AG04449 (cell line): ENCODE results near the gene PPM1H.

Experiments
- CTCF ChIA-PET: fragments of 350-600 bp; formaldehyde crosslinking; extraction: SDS; loops from one replicate; lab custom pipeline; 2021; ENCODE audit warnings: antibody characterized with exemption; lab: Yijun Ruan, JAX
- POLR2A ChIA-PET: fragments of 400-600, 350-600 bp; formaldehyde crosslinking; extraction: SDS; loops from one replicate; lab custom pipeline; 2020; ENCODE audit warnings: antibody characterized with exemption, inconsistent platforms; lab: Yijun Ruan, JAX
- DNase-seq: peaks from one replicate; pipeline ENCODE4 v3.0.0-alpha.2; 2010; ENCODE audit warnings: low read depth, low spot score
- H3K4me3 ChIP-seq: 2 replicates; pipeline ENCODE4 v1.5.1; 2011; ENCODE audit warnings: low read depth, mild to moderate bottlenecking, control low read depth, low read length
- CTCF ChIP-seq: IDR thresholded peaks from one replicate; pipeline ENCODE4 v1.5.1; 2011; ENCODE audit warnings: mild to moderate bottlenecking, moderate library complexity, low read length, control low read depth, inconsistent platforms; ENCODE audit not compliant: insufficient read depth; ENCODE audit errors: missing control alignments

The PPM1H gene

GRCh38 chr12:62781136-62781880 is 153.6 kb downstream of the PPM1H start:
- no peak overlapping the region for H3K4me3 ChIP-seq
- no peak for DNase-seq
- POLR2A ChIA-PET = no interaction called here
- TF ChIP-seq CTCF = no peak
- CTCF ChIA-PET = interaction anchor here (1.0 to 6.6 kb wide), 4 partner anchors 8 to 200 kb away, joined by 3 to 39 read pairs (median 4); no protein-coding TSS in a partner anchor

- no peak for TF ChIP-seq CTCF
- H3K4me3 ChIP-seq = no peak overlapping the region
- no peak for DNase-seq
- CTCF ChIA-PET = interaction anchor here (1.0 to 1.9 kb wide), 3 partner anchors 15 to 197 kb away, joined by 3 to 4 read pairs (median 3); no protein-coding TSS in a partner anchor
- POLR2A ChIA-PET = no interaction called here
These were observed 155.5 kb downstream of the PPM1H start for GRCh38 chr12:62779488-62779887.

GRCh38 chr12:62778187-62778586 is 156.8 kb downstream of the PPM1H start:
- no peak for TF ChIP-seq CTCF
- DNase-seq = no peak
- POLR2A ChIA-PET = no interaction called here
- CTCF ChIA-PET = interaction anchor here (1.4 kb wide), 1 partner anchor 13 kb away, joined by 3 read pairs; no protein-coding TSS in a partner anchor
- H3K4me3 ChIP-seq = no peak overlapping the region

- CTCF ChIA-PET = interaction anchor here (2.1 kb wide), 1 partner anchor 17 kb away, joined by 4 read pairs; no protein-coding TSS in a partner anchor
- POLR2A ChIA-PET = no interaction called here
- TF ChIP-seq CTCF = no peak
- no peak overlapping the region for H3K4me3 ChIP-seq
- DNase-seq = no peak
These were observed 158.0 kb downstream of the PPM1H start for GRCh38 chr12:62776997-62777396.

- ChIA-PET POLR2A (no interaction called here), CTCF (interaction anchor here (2.1 kb wide), 1 partner anchor 18 kb away, joined by 4 read pairs; no protein-coding TSS in a partner anchor)
- TF ChIP-seq CTCF = no peak
- no peak overlapping the region for H3K4me3 ChIP-seq
- DNase-seq = no peak
These were observed 158.4 kb downstream of the PPM1H start for GRCh38 chr12:62776575-62776974.

- ChIA-PET CTCF (no interaction called here), POLR2A (no interaction called here)
- no peak for DNase-seq
- no peak overlapping the region for H3K4me3 ChIP-seq
- TF ChIP-seq CTCF = no peak
These were observed 160.2 kb downstream of the PPM1H start for GRCh38 chr12:62774794-62775193.
